ENCODE results near the gene CTAGE1. TPM values are rescaled to one million over a fixed set of nuclear protein-coding genes. Genes with fewer than 3 reads are reported as not detected.
"Not testable (repeated sequence)": the region's sequence is repeated elsewhere in the genome, so short reads cannot be mapped to it uniquely, and the experiment has no call there.

Gene CTAGE1
- total RNA-seq, 1 donor from 2014 or later, result not detected

GRCh38 chr18:22434973-22435608, 17.4 kb upstream of the CTAGE1 start:
- ATAC-seq, result no peak

GRCh38 chr18:22433956-22434355, 16.2 kb upstream of the CTAGE1 start:
- peak; percentile 57 for ATAC-seq

- ATAC-seq, result peak; percentile 93
Observed at GRCh38 chr18:22432657-22433137, 15.0 kb upstream of the CTAGE1 start.

- no peak for ATAC-seq
Observed at GRCh38 chr18:22429564-22429963, 11.8 kb upstream of the CTAGE1 start.

- ATAC-seq, result no peak
Observed at GRCh38 chr18:22428672-22429071, 11.0 kb upstream of the CTAGE1 start.

- no peak for ATAC-seq
Observed at GRCh38 chr18:22427822-22428549, 10.3 kb upstream of the CTAGE1 start.

GRCh38 chr18:22424565-22424963, 6.8 kb upstream of the CTAGE1 start:
- ATAC-seq, result no peak

GRCh38 chr18:22423878-22424564, 6.3 kb upstream of the CTAGE1 start:
- no peak for ATAC-seq

- ATAC-seq, result no peak
Observed at GRCh38 chr18:22422909-22423548, 5.3 kb upstream of the CTAGE1 start.

- ATAC-seq, result no peak
Observed at GRCh38 chr18:22420652-22421051, 2.9 kb upstream of the CTAGE1 start.

- no peak for ATAC-seq
Observed at GRCh38 chr18:22412176-22412911, 5.4 kb downstream of the CTAGE1 start.

- no peak for ATAC-seq
Observed at GRCh38 chr18:22411446-22411845, 6.3 kb downstream of the CTAGE1 start.

GRCh38 chr18:22410126-22410525, 7.6 kb downstream of the CTAGE1 start:
- no peak for ATAC-seq

- ATAC-seq, result no peak
Observed at GRCh38 chr18:22409445-22409844, 8.3 kb downstream of the CTAGE1 start.

GRCh38 chr18:22408059-22408458, 9.7 kb downstream of the CTAGE1 start:
- ATAC-seq, result no peak

- no peak for ATAC-seq
Observed at GRCh38 chr18:22405142-22405541, 12.6 kb downstream of the CTAGE1 start.

- no peak for ATAC-seq
Observed at GRCh38 chr18:22403950-22404349, 13.8 kb downstream of the CTAGE1 start.

GRCh38 chr18:22399949-22400348, 17.8 kb downstream of the CTAGE1 start:
- ATAC-seq, result no peak

GRCh38 chr18:22398464-22398863, 19.3 kb downstream of the CTAGE1 start:
- ATAC-seq, result no peak

GRCh38 chr18:22394428-22394827, 23.3 kb downstream of the CTAGE1 start:
- no peak for ATAC-seq

GRCh38 chr18:22393164-22393563, 24.6 kb downstream of the CTAGE1 start:
- ATAC-seq, result not testable (repeated sequence)
